Measurements from ENCODE around the gene PPFIBP1.
A peak's percentile ranks its signal among the peaks of the same experiment; 100 is the strongest.

Gene PPFIBP1

GRCh38 chr12:27524839-27525753 lies 1.1 kb downstream of the PPFIBP1 start:
- in situ Hi-C loops (cut with MboI; ENCODE audit: low pct_unique_long_range_greater_than_20kb, low sequenced_read_pairs, unreplicated experiment) = no loop called here
- DNase-seq (ENCODE audit: low spot score) = no peak
- no peak for TF ChIP-seq CTCF (IDR thresholded peaks at IDR 0.05; ENCODE audit: extremely low read depth, insufficient read depth, missing control alignments)

- no peak for TF ChIP-seq CTCF (IDR thresholded peaks at IDR 0.05; ENCODE audit: extremely low read depth, insufficient read depth, missing control alignments)
- no peak for DNase-seq (ENCODE audit: low spot score)
- in situ Hi-C loops (cut with MboI; ENCODE audit: low pct_unique_long_range_greater_than_20kb, low sequenced_read_pairs, unreplicated experiment) = no loop called here
Measured at GRCh38 chr12:27527512-27527911, 3.5 kb downstream of the PPFIBP1 start.

GRCh38 chr12:27528788-27529187 lies 4.8 kb downstream of the PPFIBP1 start:
- in situ Hi-C loops (cut with MboI; ENCODE audit: low pct_unique_long_range_greater_than_20kb, low sequenced_read_pairs, unreplicated experiment) = no loop called here
- TF ChIP-seq CTCF (IDR thresholded peaks at IDR 0.05; ENCODE audit: extremely low read depth, insufficient read depth, missing control alignments) = no peak
- DNase-seq (ENCODE audit: low spot score) = no peak

GRCh38 chr12:27530157-27530922 lies 6.3 kb downstream of the PPFIBP1 start:
- in situ Hi-C loops (cut with MboI; ENCODE audit: low pct_unique_long_range_greater_than_20kb, low sequenced_read_pairs, unreplicated experiment) = no loop called here
- no peak for DNase-seq (ENCODE audit: low spot score)
- no peak for TF ChIP-seq CTCF (IDR thresholded peaks at IDR 0.05; ENCODE audit: extremely low read depth, insufficient read depth, missing control alignments)

GRCh38 chr12:27531896-27532295 lies 7.9 kb downstream of the PPFIBP1 start:
- TF ChIP-seq CTCF (IDR thresholded peaks at IDR 0.05; ENCODE audit: extremely low read depth, insufficient read depth, missing control alignments) = no peak
- no peak for DNase-seq (ENCODE audit: low spot score)
- in situ Hi-C loops (cut with MboI; ENCODE audit: low pct_unique_long_range_greater_than_20kb, low sequenced_read_pairs, unreplicated experiment) = no loop called here

GRCh38 chr12:27534060-27534764 lies 10.2 kb downstream of the PPFIBP1 start:
- in situ Hi-C loops (cut with MboI; ENCODE audit: low pct_unique_long_range_greater_than_20kb, low sequenced_read_pairs, unreplicated experiment) = no loop called here
- DNase-seq (ENCODE audit: low spot score) = peak; percentile 46
- no peak for TF ChIP-seq CTCF (IDR thresholded peaks at IDR 0.05; ENCODE audit: extremely low read depth, insufficient read depth, missing control alignments)

Measured in GM13977 (cell line).